Naive thymus-derived CD4-positive, alpha-beta T cell (primary cell): ENCODE results near the gene FARP2. TPM values are rescaled to one million over a fixed set of nuclear protein-coding genes. Genes with fewer than 3 reads are reported as not detected.

Source experiments
- ATAC-seq: fragments of 150-1000 bp; cut with Tn5 transposase; 2 replicates; pipeline ENCODE4 v1.10.0; 2021; ENCODE audit warnings: mild to moderate bottlenecking, moderate library complexity
- CTCF ChIA-PET: fragments of 350-600 bp; sonication (Branson Sonifier 250); formaldehyde crosslinking; loops from one replicate; lab custom pipeline; 2021; ENCODE audit warnings: antibody characterized with exemption; lab: Charles Lee
- POLR2A ChIA-PET: fragments of 350-600 bp; sonication (Branson Sonifier 250); formaldehyde crosslinking; loops from one replicate; lab custom pipeline; 2021; ENCODE audit warnings: antibody characterized with exemption, inconsistent platforms; lab: Charles Lee
- DNase-seq, 9 donors: peaks; one replicate each; pipeline versions ENCODE4 v3.0.0 to v3.0.0-alpha.2; 2020 to 2022; ENCODE audit warnings: mixed read lengths in 1 of 9
- H3K27ac ChIP-seq: one replicate; pipeline ENCODE4 v1.7.0; 2013; ENCODE audit warnings: mild to moderate bottlenecking, low read depth, low read length, moderate library complexity
- H3K27me3 ChIP-seq, 2 donors: one replicate each; pipeline ENCODE4 v1.7.0; 2013; ENCODE audit warnings: low read length in 2 of 2, mild to moderate bottlenecking in 2 of 2, moderate library complexity in 2 of 2; ENCODE audit not compliant: control insufficient read depth in 2 of 2, insufficient read depth in 2 of 2
- H3K36me3 ChIP-seq, 3 experiments: 1 replicate in 2 of 3; 2 replicates in 1 of 3; pipeline ENCODE4 v1.7.0; 2013; ENCODE audit warnings: low read length in 3 of 3, mild to moderate bottlenecking in 3 of 3, moderate library complexity in 1 of 3; ENCODE audit not compliant: insufficient read depth in 3 of 3, control insufficient read depth in 2 of 3
- H3K4me1 ChIP-seq, 2 donors: one replicate each; pipeline ENCODE4 v1.7.0; 2013; ENCODE audit warnings: low read length in 2 of 2, mild to moderate bottlenecking in 2 of 2, moderate library complexity in 1 of 2; ENCODE audit not compliant: control insufficient read depth in 2 of 2, insufficient read depth in 2 of 2
- H3K4me3 ChIP-seq: 2 replicates; pipeline ENCODE4 v1.7.0; 2013; ENCODE audit warnings: mild to moderate bottlenecking, low read length
- H3K9me3 ChIP-seq, 3 experiments: 1 replicate in 2 of 3; 2 replicates in 1 of 3; pipeline ENCODE4 v1.7.0; 2013; ENCODE audit warnings: low read length in 3 of 3; ENCODE audit not compliant: control insufficient read depth in 2 of 3
- H3K27ac Mint-ChIP-seq, 9 donors: one replicate each; pipeline ENCODE4 v1.8.0; 2020 to 2022; ENCODE audit warnings: mixed read lengths in 9 of 9, mild to moderate bottlenecking in 8 of 9, moderate library complexity in 5 of 9, inconsistent platforms in 2 of 9
- H3K27me3 Mint-ChIP-seq, 5 donors: one replicate each; pipeline ENCODE4 v1.8.0; 2021 to 2022; ENCODE audit warnings: mixed read lengths in 5 of 5, mild to moderate bottlenecking in 1 of 5
- H3K36me3 Mint-ChIP-seq, 5 donors: one replicate each; pipeline ENCODE4 v1.8.0; 2020 to 2022; ENCODE audit warnings: mixed read lengths in 5 of 5, mild to moderate bottlenecking in 3 of 5, inconsistent platforms in 1 of 5
- H3K4me1 Mint-ChIP-seq, 7 donors: one replicate each; pipeline ENCODE4 v1.8.0; 2020 to 2022; ENCODE audit warnings: mixed read lengths in 7 of 7, mild to moderate bottlenecking in 3 of 7, inconsistent platforms in 1 of 7
- H3K4me3 Mint-ChIP-seq, 10 donors: one replicate each; pipeline ENCODE4 v1.8.0; 2020 to 2022; ENCODE audit warnings: mild to moderate bottlenecking in 10 of 10, mixed read lengths in 10 of 10, moderate library complexity in 6 of 10, inconsistent platforms in 2 of 10
- H3K9me3 Mint-ChIP-seq, 11 donors: one replicate each; pipeline ENCODE4 v1.8.0; 2020 to 2022; ENCODE audit warnings: mixed read lengths in 11 of 11, mild to moderate bottlenecking in 4 of 11, inconsistent platforms in 1 of 11, moderate library complexity in 1 of 11
- intact Hi-C, 2 donors: fragments of 100-400 bp; cut with micrococcal nuclease; formaldehyde crosslinking; loops; one replicate each; pipeline ENCODE4 v1.15.1; 2023
- polyA plus RNA-seq, 2 donors: library from polyadenylated mRNA; unstranded; fragments of 300-500 nt; fragmentation: Illumina TruSeq; gene quantifications; one replicate each; pipeline ENCODE4 v1.2.3, GENCODE V29; 2021
- total RNA-seq, 6 experiments: library from RNA in 5 of 6; stranded (reverse) in 5 of 6; gene quantifications; 1 replicate in 5 of 6; 2 replicates in 1 of 6; pipeline ENCODE4 v1.2.3 and lab custom pipeline; 2021 to 2026

FARP2 gene
- total and polyA plus RNA-seq, 7 experiments from 2014 or later = 6.2 to 31.0 (median 19.5) TPM

GRCh38 chr2:241482126-241482955 lies 126.3 kb downstream of the FARP2 start:
- peaks cover 0 to 2% (median 0%) of the 10 kb centered on the region in 5 donors for H3K27me3 Mint-ChIP-seq
- ATAC-seq (no peak), DNase-seq (no peak)
- H3K27me3 ChIP-seq = no peaks in the 10 kb centered on the region
- no peaks in the 10 kb centered on the region for H3K4me1 ChIP-seq
- POLR2A ChIA-PET = no interaction called here
- CTCF ChIA-PET = no interaction called here
- H3K27ac ChIP-seq = no peak overlapping the region
- H3K4me3 ChIP-seq = no peak overlapping the region
- intact Hi-C loops = no loop called here
- peaks cover 0 to 2% (median 0%) of the 10 kb centered on the region in 7 donors for H3K4me1 Mint-ChIP-seq
- no peak overlapping the region for H3K4me3 Mint-ChIP-seq
- H3K9me3 Mint-ChIP-seq = no peaks in the 10 kb centered on the region
- H3K27ac Mint-ChIP-seq = no peak overlapping the region
- no peaks in the 10 kb centered on the region for H3K9me3 ChIP-seq
- no peaks in the 10 kb centered on the region for H3K36me3 ChIP-seq
- peaks cover 0 to 21% (median 11%) of the 10 kb centered on the region in 5 donors for H3K36me3 Mint-ChIP-seq

GRCh38 chr2:241483305-241483704 lies 127.2 kb downstream of the FARP2 start:
- intact Hi-C loops = no loop called here
- H3K9me3 ChIP-seq = no peaks in the 10 kb centered on the region
- no peak overlapping the region for H3K4me3 ChIP-seq
- POLR2A ChIA-PET = no interaction called here
- no peaks in the 10 kb centered on the region for H3K27me3 ChIP-seq
- no peak for DNase-seq
- Mint-ChIP-seq H3K4me1 (peaks cover 0 to 2% (median 0%) of the 10 kb centered on the region in 7 donors), H3K27me3 (peaks cover 0 to 1% (median 0%) of the 10 kb centered on the region in 5 donors), H3K27ac (no peak overlapping the region), H3K9me3 (no peaks in the 10 kb centered on the region), H3K36me3 (peaks cover 0 to 17% (median 7%) of the 10 kb centered on the region in 5 donors), H3K4me3 (no peak overlapping the region)
- CTCF ChIA-PET = no interaction called here
- no peaks in the 10 kb centered on the region for H3K36me3 ChIP-seq
- no peak overlapping the region for H3K27ac ChIP-seq
- no peaks in the 10 kb centered on the region for H3K4me1 ChIP-seq
- no peak for ATAC-seq

GRCh38 chr2:241485172-241485911 lies 129.3 kb downstream of the FARP2 start:
- ATAC-seq = no peak

GRCh38 chr2:241489088-241489487 lies 133.0 kb downstream of the FARP2 start:
- H3K27ac ChIP-seq = no peak overlapping the region
- H3K4me1 Mint-ChIP-seq = peaks cover 0 to 8% (median 0%) of the 10 kb centered on the region in 7 donors
- peaks cover 0 to 5% (median 0%) of the 10 kb centered on the region in 5 donors for H3K36me3 Mint-ChIP-seq
- H3K27ac Mint-ChIP-seq = no peak overlapping the region
- H3K4me1 ChIP-seq = no peaks in the 10 kb centered on the region
- POLR2A ChIA-PET = no interaction called here
- intact Hi-C loops = no loop called here
- peaks cover 0 to 10% (median 2%) of the 10 kb centered on the region in 3 experiments for H3K36me3 ChIP-seq
- DNase-seq = no peak
- CTCF ChIA-PET = no interaction called here
- ATAC-seq = no peak
- no peaks in the 10 kb centered on the region for H3K9me3 ChIP-seq
- no peak overlapping the region for H3K4me3 ChIP-seq
- no peaks in the 10 kb centered on the region for H3K9me3 Mint-ChIP-seq
- H3K27me3 Mint-ChIP-seq = no peaks in the 10 kb centered on the region
- no peaks in the 10 kb centered on the region for H3K27me3 ChIP-seq
- H3K4me3 Mint-ChIP-seq = no peak overlapping the region

More at GRCh38 chr2:241485172-241485911, 129.3 kb downstream of the FARP2 start:
- peaks cover 0 to 2% (median 0%) of the 10 kb centered on the region in 7 donors for H3K4me1 Mint-ChIP-seq
- no peaks in the 10 kb centered on the region for H3K9me3 Mint-ChIP-seq
- CTCF ChIA-PET = no interaction called here
- Histone ChIP-seq H3K36me3 (no peaks in the 10 kb centered on the region), H3K27ac (no peak overlapping the region), H3K27me3 (no peaks in the 10 kb centered on the region), H3K4me3 (no peak overlapping the region), H3K9me3 (no peaks in the 10 kb centered on the region), H3K4me1 (no peaks in the 10 kb centered on the region)
- POLR2A ChIA-PET = no interaction called here
- H3K27me3 Mint-ChIP-seq = peaks cover 0 to 1% (median 0%) of the 10 kb centered on the region in 5 donors
- H3K4me3 Mint-ChIP-seq = no peak overlapping the region
- DNase-seq = no peak
- peaks cover 0 to 8% (median 0%) of the 10 kb centered on the region in 5 donors for H3K36me3 Mint-ChIP-seq
- intact Hi-C loops = no loop called here
- H3K27ac Mint-ChIP-seq = peak overlapping the region in 2 of 9 donors; percentile 7 to 78

GRCh38 chr2:241489733-241490680 lies 133.9 kb downstream of the FARP2 start:
- DNase-seq = no peak

GRCh38 chr2:241490825-241491506 lies 134.9 kb downstream of the FARP2 start:
- ChIA-PET POLR2A (no interaction called here), CTCF (no interaction called here)
- Mint-ChIP-seq H3K27ac (no peak overlapping the region), H3K27me3 (no peaks in the 10 kb centered on the region), H3K4me3 (no peak overlapping the region), H3K4me1 (peaks cover 0 to 8% (median 0%) of the 10 kb centered on the region in 7 donors), H3K36me3 (peaks cover 0 to 12% (median 2%) of the 10 kb centered on the region in 5 donors), H3K9me3 (no peaks in the 10 kb centered on the region)
- H3K36me3 ChIP-seq = peaks cover 0 to 29% (median 8%) of the 10 kb centered on the region in 3 experiments
- H3K9me3 ChIP-seq = no peaks in the 10 kb centered on the region
- ATAC-seq (no peak), DNase-seq (no peak)
- H3K4me1 ChIP-seq = no peaks in the 10 kb centered on the region
- H3K27me3 ChIP-seq = no peaks in the 10 kb centered on the region
- H3K27ac ChIP-seq = no peak overlapping the region
- no peak overlapping the region for H3K4me3 ChIP-seq
- intact Hi-C loops = no loop called here

More at GRCh38 chr2:241489733-241490680, 133.9 kb downstream of the FARP2 start:
- H3K4me3 Mint-ChIP-seq = no peak overlapping the region
- intact Hi-C loops = no loop called here
- ChIA-PET POLR2A (no interaction called here), CTCF (no interaction called here)
- no peak overlapping the region for H3K27ac ChIP-seq
- peaks cover 0 to 7% (median under 1%) of the 10 kb centered on the region in 5 donors for H3K36me3 Mint-ChIP-seq
- no peaks in the 10 kb centered on the region for H3K9me3 ChIP-seq
- H3K4me1 Mint-ChIP-seq = peaks cover 0 to 8% (median 0%) of the 10 kb centered on the region in 7 donors
- H3K27me3 Mint-ChIP-seq = no peaks in the 10 kb centered on the region
- peak; percentile 29 for ATAC-seq
- peaks cover 0 to 19% (median 2%) of the 10 kb centered on the region in 3 experiments for H3K36me3 ChIP-seq
- H3K4me1 ChIP-seq = no peaks in the 10 kb centered on the region
- no peaks in the 10 kb centered on the region for H3K27me3 ChIP-seq
- no peak overlapping the region for H3K27ac Mint-ChIP-seq
- H3K4me3 ChIP-seq = no peak overlapping the region
- no peaks in the 10 kb centered on the region for H3K9me3 Mint-ChIP-seq
